Suprapubic skin (tissue), 4 donors: ENCODE measurements around the gene AADAC.

Experiments
- POLR2A ChIP-seq, 2 donors: fragments of 450-650 bp; IDR thresholded peaks; one replicate each; pipeline ENCODE4 v1.6.1; 2017; ENCODE audit warnings: antibody characterized with exemption in 2 of 2, mild to moderate bottlenecking in 2 of 2, moderate library complexity in 2 of 2
- POLR2AphosphoS5 ChIP-seq, 3 donors: sonication (generic); formaldehyde crosslinking; IDR thresholded peaks; one replicate each; pipeline ENCODE4 v1.6.1; 2017; ENCODE audit warnings: antibody characterized with exemption in 3 of 3

- TF ChIP-seq POLR2AphosphoS5 (IDR thresholded peaks at IDR 0.05), result no peak
- TF ChIP-seq POLR2A (IDR thresholded peaks at IDR 0.05), result no peak
Observed at GRCh38 chr3:151766454-151766853, 47.5 kb upstream of the AADAC start.
